ENCODE measurements around the gene HRCT1.
"Not testable (repeated sequence)": the region's sequence is repeated elsewhere in the genome, so short reads cannot be mapped to it uniquely, and the experiment has no call there.

Gene HRCT1

GRCh38 chr9:35870351-35870923, 35.6 kb upstream of the HRCT1 start, which contains the start of gene OR13J1:
OR13J1 (minus strand) TSS chr9:35870401; CDS start chr9:35870401, 0 bp downstream.
- H2AFZ ChIP-seq (ENCODE audit: low read depth, low read length): no peak within 1 kb of the TSS
- H3K9me3 ChIP-seq (ENCODE audit: low read length): peaks cover under 1% of the 10 kb centered on the region
- no peaks in the 10 kb centered on the region for H3K36me3 ChIP-seq (ENCODE audit: insufficient read depth, low read length)
- no peaks in the 10 kb centered on the region for H3K4me1 ChIP-seq (ENCODE audit: insufficient read depth, low read length)
- H3K27me3 ChIP-seq (ENCODE audit: insufficient read depth, low read length): no peaks in the 10 kb centered on the region
- H3K4me3 ChIP-seq (ENCODE audit: low read length): no peak within 1 kb of the TSS

- Histone ChIP-seq H2AFZ (ENCODE audit: low read depth, low read length) (no peak overlapping the region), H3K9me3 (ENCODE audit: low read length) (peaks cover 3% of the 10 kb centered on the region), H3K4me3 (ENCODE audit: low read length) (no peak overlapping the region), H3K27me3 (ENCODE audit: insufficient read depth, low read length) (no peaks in the 10 kb centered on the region), H3K4me1 (ENCODE audit: insufficient read depth, low read length) (no peaks in the 10 kb centered on the region), H3K36me3 (ENCODE audit: insufficient read depth, low read length) (no peaks in the 10 kb centered on the region)
Measured at GRCh38 chr9:35871545-35871944, 34.5 kb upstream of the HRCT1 start.

DNA sequence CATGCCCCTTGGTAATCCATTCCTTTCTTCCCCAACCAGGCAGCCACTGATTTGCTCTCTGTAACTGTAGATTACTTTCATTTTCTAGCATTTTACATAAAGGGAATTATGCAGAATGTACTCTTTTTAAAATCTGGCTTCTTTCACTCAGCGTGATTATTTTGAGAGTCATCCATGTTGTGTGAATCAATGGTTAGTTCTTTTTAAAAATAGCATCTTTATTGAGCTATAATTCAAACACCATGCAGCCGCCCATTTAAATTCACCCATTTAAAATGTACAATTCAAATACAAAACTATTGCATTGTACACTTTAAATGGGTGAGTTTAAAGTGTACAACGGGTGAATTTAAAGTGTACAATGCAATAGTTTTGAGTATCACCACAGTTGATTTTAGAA, 33.5 kb upstream of the HRCT1 start:
- Histone ChIP-seq H3K4me1 (ENCODE audit: insufficient read depth, low read length) (no peaks in the 10 kb centered on the region), H3K4me3 (ENCODE audit: low read length) (no peak overlapping the region), H3K9me3 (ENCODE audit: low read length) (peaks cover 3% of the 10 kb centered on the region), H2AFZ (ENCODE audit: low read depth, low read length) (no peak overlapping the region), H3K27me3 (ENCODE audit: insufficient read depth, low read length) (no peaks in the 10 kb centered on the region), H3K36me3 (ENCODE audit: insufficient read depth, low read length) (no peaks in the 10 kb centered on the region)

DNA sequence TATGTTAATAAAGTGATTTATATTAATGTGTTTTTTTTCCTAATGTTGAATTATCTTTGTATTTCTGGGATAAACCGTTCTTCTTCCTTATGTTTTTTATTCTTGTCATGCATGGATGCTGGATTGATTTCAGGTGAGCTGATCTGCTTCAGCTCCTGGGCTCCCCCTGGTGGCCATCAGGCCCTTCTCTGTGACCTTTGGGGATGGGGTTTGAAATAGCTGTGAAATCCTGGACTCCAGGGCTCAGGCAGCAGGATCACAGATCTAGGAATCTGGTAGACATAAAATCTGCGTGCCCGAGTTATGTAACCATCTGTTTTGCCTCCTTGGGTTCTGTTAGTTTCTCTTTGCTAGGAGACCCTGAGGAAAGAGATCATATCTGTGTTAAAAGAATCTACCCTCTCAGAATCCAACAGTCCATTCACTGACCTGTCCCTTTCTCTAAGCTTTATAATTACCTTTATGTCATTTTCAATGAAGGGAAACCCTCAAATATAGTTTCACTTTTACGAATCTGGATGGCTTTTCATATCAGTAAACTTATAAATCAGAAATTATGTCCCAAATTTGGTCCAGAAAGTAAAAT, 23.6 kb upstream of the HRCT1 start:
- Histone ChIP-seq H3K36me3 (ENCODE audit: insufficient read depth, low read length) (no peaks in the 10 kb centered on the region), H3K9me3 (ENCODE audit: low read length) (no peaks in the 10 kb centered on the region), H3K4me3 (ENCODE audit: low read length) (no peak overlapping the region), H3K27me3 (ENCODE audit: insufficient read depth, low read length) (no peaks in the 10 kb centered on the region), H3K4me1 (ENCODE audit: insufficient read depth, low read length) (no peaks in the 10 kb centered on the region), H2AFZ (ENCODE audit: low read depth, low read length) (no peak overlapping the region)

- Histone ChIP-seq H3K27me3 (ENCODE audit: insufficient read depth, low read length) (no peaks in the 10 kb centered on the region), H3K4me1 (ENCODE audit: insufficient read depth, low read length) (no peaks in the 10 kb centered on the region), H3K36me3 (ENCODE audit: insufficient read depth, low read length) (no peaks in the 10 kb centered on the region), H2AFZ (ENCODE audit: low read depth, low read length) (no peak overlapping the region), H3K4me3 (ENCODE audit: low read length) (no peak overlapping the region), H3K9me3 (ENCODE audit: low read length) (no peaks in the 10 kb centered on the region)
Measured at GRCh38 chr9:35882996-35883395, 23.0 kb upstream of the HRCT1 start.

DNA sequence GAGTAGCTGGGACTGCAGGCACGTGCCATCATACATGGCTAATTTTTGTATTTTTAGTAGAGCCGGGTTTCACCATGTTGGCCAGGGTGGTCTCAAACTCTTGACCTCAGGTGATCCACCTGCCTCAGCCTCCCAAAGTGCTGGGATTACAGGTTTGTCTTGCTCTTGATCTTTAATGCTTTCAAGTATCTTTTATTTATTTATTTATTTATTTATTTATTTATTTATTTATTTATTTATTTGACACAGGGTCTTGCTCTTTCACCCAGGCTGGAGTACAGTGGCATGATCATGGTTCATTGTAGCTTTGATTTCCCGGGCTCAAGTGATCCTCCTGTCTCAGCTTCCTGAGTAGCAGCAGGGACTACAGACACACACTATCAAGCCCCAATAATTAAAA, 21.1 kb upstream of the HRCT1 start:
- not testable (repeated sequence) for H3K27me3 ChIP-seq (ENCODE audit: insufficient read depth, low read length)

GRCh38 chr9:35891646-35892045, 14.4 kb upstream of the HRCT1 start:
- Histone ChIP-seq H2AFZ (ENCODE audit: low read depth, low read length) (no peak overlapping the region), H3K4me1 (ENCODE audit: insufficient read depth, low read length) (no peaks in the 10 kb centered on the region), H3K27me3 (ENCODE audit: insufficient read depth, low read length) (peaks cover 11% of the 10 kb centered on the region), H3K4me3 (ENCODE audit: low read length) (no peak overlapping the region), H3K9me3 (ENCODE audit: low read length) (no peaks in the 10 kb centered on the region), H3K36me3 (ENCODE audit: insufficient read depth, low read length) (no peaks in the 10 kb centered on the region)

More for the DNA sequence above, 21.1 kb upstream of the HRCT1 start:
- not testable (repeated sequence) for H3K9me3 ChIP-seq (ENCODE audit: low read length); H2AFZ ChIP-seq (ENCODE audit: low read depth, low read length); H3K4me1 ChIP-seq (ENCODE audit: insufficient read depth, low read length); H3K36me3 ChIP-seq (ENCODE audit: insufficient read depth, low read length); H3K4me3 ChIP-seq (ENCODE audit: low read length)

DNA sequence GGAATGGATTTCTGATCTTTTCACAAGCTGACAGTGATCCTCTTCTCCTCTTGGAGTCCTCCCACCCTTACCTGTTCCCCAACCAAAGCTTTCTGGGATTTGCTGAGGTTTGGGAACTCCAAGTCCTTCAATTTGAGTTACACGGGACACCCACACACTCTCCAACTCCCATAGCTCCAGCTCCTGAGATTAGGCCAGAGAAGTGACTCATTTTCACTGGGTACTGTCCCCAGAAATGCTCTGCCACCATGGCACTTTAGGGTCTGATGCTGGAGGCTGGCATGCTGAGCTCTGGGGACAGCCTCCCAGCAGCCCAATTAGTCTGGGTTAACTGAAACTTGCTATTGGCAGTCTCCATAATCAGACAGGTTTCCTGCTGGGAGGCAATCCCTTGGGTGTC, 14.0 kb upstream of the HRCT1 start:
- H3K27me3 ChIP-seq (ENCODE audit: insufficient read depth, low read length): peaks cover 11% of the 10 kb centered on the region
- H3K4me1 ChIP-seq (ENCODE audit: insufficient read depth, low read length): no peaks in the 10 kb centered on the region
- no peaks in the 10 kb centered on the region for H3K36me3 ChIP-seq (ENCODE audit: insufficient read depth, low read length)
- H3K4me3 ChIP-seq (ENCODE audit: low read length): no peak overlapping the region
- H3K9me3 ChIP-seq (ENCODE audit: low read length): no peaks in the 10 kb centered on the region
- no peak overlapping the region for H2AFZ ChIP-seq (ENCODE audit: low read depth, low read length)

GRCh38 chr9:35896570-35896969, 9.4 kb upstream of the HRCT1 start:
- H3K27me3 ChIP-seq (ENCODE audit: insufficient read depth, low read length): peaks cover 12% of the 10 kb centered on the region
- H3K9me3 ChIP-seq (ENCODE audit: low read length): no peaks in the 10 kb centered on the region
- no peak overlapping the region for H3K4me3 ChIP-seq (ENCODE audit: low read length)
- no peaks in the 10 kb centered on the region for H3K4me1 ChIP-seq (ENCODE audit: insufficient read depth, low read length)
- no peak overlapping the region for H2AFZ ChIP-seq (ENCODE audit: low read depth, low read length)
- H3K36me3 ChIP-seq (ENCODE audit: insufficient read depth, low read length): no peaks in the 10 kb centered on the region

DNA sequence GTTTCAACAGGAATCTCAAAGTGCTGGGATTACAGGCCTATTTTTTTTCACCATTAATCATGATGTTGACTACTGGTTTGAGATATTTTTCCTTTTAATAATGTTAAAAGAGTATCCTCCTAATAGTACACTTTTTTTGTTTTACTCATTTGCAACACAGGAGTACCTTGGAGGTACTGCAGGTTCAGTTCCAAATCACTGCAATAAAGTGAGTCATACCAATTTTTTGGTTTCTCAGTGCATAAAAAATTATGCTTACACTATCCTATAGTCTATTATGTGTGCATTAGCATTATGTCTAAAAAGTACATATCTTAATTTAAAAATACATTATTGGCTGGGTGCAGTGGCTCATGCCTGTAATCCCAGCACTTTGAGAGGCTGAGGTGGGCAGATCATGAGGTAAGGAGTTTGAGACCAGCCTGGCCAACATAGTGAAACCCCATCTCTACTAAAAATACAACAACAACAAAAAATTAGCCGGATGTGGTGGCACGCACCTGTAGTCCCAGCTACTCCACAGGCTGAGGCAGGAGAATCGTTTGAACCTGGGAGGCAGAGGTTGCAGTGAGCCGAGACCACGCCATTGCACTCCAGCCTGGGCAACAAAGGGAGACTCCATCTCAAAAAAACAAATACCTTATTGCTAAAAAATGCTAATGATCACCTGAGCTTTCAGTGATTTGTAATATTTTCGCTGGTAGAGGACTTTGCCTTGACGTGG, 8.5 kb upstream of the HRCT1 start:
- not testable (repeated sequence) for H2AFZ ChIP-seq (ENCODE audit: low read depth, low read length); H3K4me1 ChIP-seq (ENCODE audit: insufficient read depth, low read length); H3K36me3 ChIP-seq (ENCODE audit: insufficient read depth, low read length); H3K9me3 ChIP-seq (ENCODE audit: low read length); H3K27me3 ChIP-seq (ENCODE audit: insufficient read depth, low read length); H3K4me3 ChIP-seq (ENCODE audit: low read length)

DNA sequence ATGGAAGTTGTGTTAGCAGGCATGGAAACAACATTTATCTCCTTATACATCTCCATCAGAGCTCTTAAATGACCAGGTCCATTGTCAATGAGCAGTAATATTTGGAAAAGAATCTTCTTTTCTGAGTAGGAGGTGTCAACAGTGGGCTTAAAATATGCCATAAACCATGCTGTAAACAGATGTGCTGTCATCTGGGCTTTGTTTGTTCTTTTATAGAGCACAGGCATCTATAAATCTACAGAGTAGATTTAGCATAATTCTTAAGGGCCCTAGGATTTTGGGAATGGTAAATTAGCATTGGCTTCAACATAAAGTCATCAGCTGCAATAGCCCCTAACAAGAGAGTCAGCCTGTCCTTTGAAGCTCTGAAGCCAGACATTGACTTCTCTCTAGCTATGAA, 7.7 kb upstream of the HRCT1 start:
- H3K9me3 ChIP-seq (ENCODE audit: low read length): no peaks in the 10 kb centered on the region

DNA sequence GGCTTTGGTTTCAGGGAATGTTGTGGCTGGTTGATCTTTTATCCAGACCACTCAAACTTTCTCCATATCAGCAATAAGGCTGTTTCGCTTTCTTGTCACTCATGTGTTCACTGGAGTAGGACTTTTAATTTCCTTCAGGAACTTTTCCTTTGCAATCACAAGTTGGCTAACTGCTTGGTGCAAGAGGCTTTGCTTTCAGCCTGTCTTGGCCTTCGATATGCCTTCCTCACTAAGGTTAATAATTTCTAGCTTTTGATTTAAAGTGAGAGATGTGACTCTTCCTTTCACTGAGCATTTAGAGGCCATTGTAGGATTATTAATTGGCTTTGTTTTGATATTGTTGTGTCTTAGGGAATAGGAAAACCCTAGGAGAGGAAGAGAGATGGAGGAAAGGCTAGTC, 7.0 kb upstream of the HRCT1 start:
- Histone ChIP-seq H3K4me1 (ENCODE audit: insufficient read depth, low read length) (no peaks in the 10 kb centered on the region), H3K9me3 (ENCODE audit: low read length) (no peaks in the 10 kb centered on the region), H3K27me3 (ENCODE audit: insufficient read depth, low read length) (peaks cover 4% of the 10 kb centered on the region), H3K36me3 (ENCODE audit: insufficient read depth, low read length) (no peaks in the 10 kb centered on the region), H2AFZ (ENCODE audit: low read depth, low read length) (no peak overlapping the region), H3K4me3 (ENCODE audit: low read length) (no peak overlapping the region)

More for the DNA sequence above, 7.7 kb upstream of the HRCT1 start:
- no peak overlapping the region for H2AFZ ChIP-seq (ENCODE audit: low read depth, low read length)
- no peak overlapping the region for H3K4me3 ChIP-seq (ENCODE audit: low read length)
- H3K27me3 ChIP-seq (ENCODE audit: insufficient read depth, low read length): peaks cover 8% of the 10 kb centered on the region
- H3K36me3 ChIP-seq (ENCODE audit: insufficient read depth, low read length): no peaks in the 10 kb centered on the region
- no peaks in the 10 kb centered on the region for H3K4me1 ChIP-seq (ENCODE audit: insufficient read depth, low read length)

DNA sequence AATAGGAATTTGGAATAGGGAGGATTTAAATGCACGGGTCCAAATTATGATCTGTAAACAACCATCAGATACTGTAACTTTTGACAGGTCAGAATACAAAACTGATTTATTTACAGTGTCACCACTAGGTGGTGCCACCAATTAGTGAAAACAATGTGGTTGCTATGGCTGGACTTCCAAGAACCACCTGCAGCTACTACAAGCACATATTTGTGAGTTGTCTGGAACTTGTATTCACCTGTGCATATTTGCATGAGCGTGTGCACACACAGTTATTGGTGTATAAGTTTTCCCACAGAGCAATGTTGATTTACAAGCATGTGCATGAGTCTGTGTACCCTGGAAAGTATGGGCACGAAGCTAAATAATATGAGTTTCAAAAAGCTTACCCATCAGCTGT, 3.0 kb upstream of the HRCT1 start:
- Histone ChIP-seq H3K4me3 (ENCODE audit: low read length) (no peak overlapping the region), H3K4me1 (ENCODE audit: insufficient read depth, low read length) (peaks cover 15% of the 10 kb centered on the region), H3K27me3 (ENCODE audit: insufficient read depth, low read length) (no peaks in the 10 kb centered on the region), H2AFZ (ENCODE audit: low read depth, low read length) (no peak overlapping the region), H3K9me3 (ENCODE audit: low read length) (no peaks in the 10 kb centered on the region), H3K36me3 (ENCODE audit: insufficient read depth, low read length) (no peaks in the 10 kb centered on the region)

Measured in neuron (in vitro differentiated cells).